Right lobe of liver (tissue), 4 donors: ENCODE data around the gene UTS2R.

Experiments used
- CTCF ChIP-seq, 4 donors: fragments of 200-600 bp in 3 of 4; fragments of 450-650 bp in 1 of 4; IDR thresholded peaks; one replicate each; pipeline versions ENCODE4 v1.5.1 to v1.8.0; 2016 to 2022; ENCODE audit warnings: antibody characterized with exemption in 4 of 4, mild to moderate bottlenecking in 2 of 4
- POLR2A ChIP-seq: fragments of 450-650 bp; IDR thresholded peaks from one replicate; pipeline ENCODE4 v1.6.1; 2017; ENCODE audit warnings: antibody characterized with exemption, mild to moderate bottlenecking
- donor health status: DM: no; HTN: no; CAD: no.
- donor health status: DM: no; HTN: no; CAD: no.
- donor health status: DM: no; HTN: yes; CAD: no.

- no peak for TF ChIP-seq CTCF (IDR thresholded peaks at IDR 0.05)
- no peak for TF ChIP-seq POLR2A
Measured at GRCh38 chr17:82348434-82348833, 23.1 kb upstream of the UTS2R start.
